A549 (cell line): ENCODE data around the gene ITCH.
"Not testable (repeated sequence)": the region's sequence is repeated elsewhere in the genome, so short reads cannot be mapped to it uniquely, and the experiment has no call there.

Source experiments
- MYC ChIP-seq: IDR thresholded peaks from 2 replicates; pipeline ENCODE4 v1.6.1; 2012; ENCODE audit warnings: mild to moderate bottlenecking, inconsistent platforms, low read length, improper control_type of control experiment, borderline replicate concordance
- NR3C1 ChIP-seq: fragments of >200 bp; sonication (Bioruptor Twin); formaldehyde crosslinking; IDR thresholded peaks from 3 replicates; pipeline ENCODE4 v1.6.1; 2017
- TFCP2L1 ChIP-seq: fragments of 250-450 bp; sonication (Bioruptor Pico); IDR thresholded peaks from 2 replicates; pipeline ENCODE4 v1.5.0; 2021; ENCODE audit warnings: mild to moderate bottlenecking
- TF ChIP-seq, protein P1 (sequence below): fragments of >200 bp; sonication (Bioruptor Twin); formaldehyde crosslinking; IDR thresholded peaks from 3 replicates; pipeline ENCODE4 v1.5.1; 2016
- TF ChIP-seq, protein P2 (sequence below): fragments of 200-600 bp; sonication (generic); IDR thresholded peaks from 2 replicates; pipeline ENCODE4 v1.6.1; 2016; ENCODE audit warnings: antibody characterized with exemption, mild to moderate bottlenecking, moderate library complexity
- TF ChIP-seq, protein P3 (sequence below): IDR thresholded peaks from 2 replicates; pipeline ENCODE4 v1.6.1; 2012

DNA sequence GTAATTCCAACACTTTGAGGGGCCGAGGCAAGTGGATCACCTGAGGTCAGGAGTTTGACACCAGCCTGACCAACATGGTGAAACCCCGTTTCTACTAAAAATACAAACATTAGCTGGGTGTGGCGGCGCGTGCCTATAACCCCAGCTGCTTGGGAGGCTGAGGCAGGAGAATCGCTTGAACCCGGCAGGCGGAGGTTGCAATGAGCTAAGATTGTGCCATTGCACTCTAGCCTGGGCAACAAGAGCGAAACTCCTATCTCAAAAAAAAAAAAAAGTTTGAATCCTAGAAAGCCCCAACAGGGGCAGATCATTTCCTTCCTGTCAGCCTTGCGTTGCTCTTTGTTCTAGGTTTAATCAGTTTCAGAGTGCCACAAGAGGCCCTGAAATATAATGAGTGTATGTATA, 42.2 kb downstream of the ITCH start:
- TF ChIP-seq, protein P1, sequence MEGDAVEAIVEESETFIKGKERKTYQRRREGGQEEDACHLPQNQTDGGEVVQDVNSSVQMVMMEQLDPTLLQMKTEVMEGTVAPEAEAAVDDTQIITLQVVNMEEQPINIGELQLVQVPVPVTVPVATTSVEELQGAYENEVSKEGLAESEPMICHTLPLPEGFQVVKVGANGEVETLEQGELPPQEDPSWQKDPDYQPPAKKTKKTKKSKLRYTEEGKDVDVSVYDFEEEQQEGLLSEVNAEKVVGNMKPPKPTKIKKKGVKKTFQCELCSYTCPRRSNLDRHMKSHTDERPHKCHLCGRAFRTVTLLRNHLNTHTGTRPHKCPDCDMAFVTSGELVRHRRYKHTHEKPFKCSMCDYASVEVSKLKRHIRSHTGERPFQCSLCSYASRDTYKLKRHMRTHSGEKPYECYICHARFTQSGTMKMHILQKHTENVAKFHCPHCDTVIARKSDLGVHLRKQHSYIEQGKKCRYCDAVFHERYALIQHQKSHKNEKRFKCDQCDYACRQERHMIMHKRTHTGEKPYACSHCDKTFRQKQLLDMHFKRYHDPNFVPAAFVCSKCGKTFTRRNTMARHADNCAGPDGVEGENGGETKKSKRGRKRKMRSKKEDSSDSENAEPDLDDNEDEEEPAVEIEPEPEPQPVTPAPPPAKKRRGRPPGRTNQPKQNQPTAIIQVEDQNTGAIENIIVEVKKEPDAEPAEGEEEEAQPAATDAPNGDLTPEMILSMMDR: not testable (repeated sequence)
- TF ChIP-seq NR3C1; TFCP2L1 (CRISPR knock-in tag); MYC: not testable (repeated sequence)
- TF ChIP-seq, protein P2, sequence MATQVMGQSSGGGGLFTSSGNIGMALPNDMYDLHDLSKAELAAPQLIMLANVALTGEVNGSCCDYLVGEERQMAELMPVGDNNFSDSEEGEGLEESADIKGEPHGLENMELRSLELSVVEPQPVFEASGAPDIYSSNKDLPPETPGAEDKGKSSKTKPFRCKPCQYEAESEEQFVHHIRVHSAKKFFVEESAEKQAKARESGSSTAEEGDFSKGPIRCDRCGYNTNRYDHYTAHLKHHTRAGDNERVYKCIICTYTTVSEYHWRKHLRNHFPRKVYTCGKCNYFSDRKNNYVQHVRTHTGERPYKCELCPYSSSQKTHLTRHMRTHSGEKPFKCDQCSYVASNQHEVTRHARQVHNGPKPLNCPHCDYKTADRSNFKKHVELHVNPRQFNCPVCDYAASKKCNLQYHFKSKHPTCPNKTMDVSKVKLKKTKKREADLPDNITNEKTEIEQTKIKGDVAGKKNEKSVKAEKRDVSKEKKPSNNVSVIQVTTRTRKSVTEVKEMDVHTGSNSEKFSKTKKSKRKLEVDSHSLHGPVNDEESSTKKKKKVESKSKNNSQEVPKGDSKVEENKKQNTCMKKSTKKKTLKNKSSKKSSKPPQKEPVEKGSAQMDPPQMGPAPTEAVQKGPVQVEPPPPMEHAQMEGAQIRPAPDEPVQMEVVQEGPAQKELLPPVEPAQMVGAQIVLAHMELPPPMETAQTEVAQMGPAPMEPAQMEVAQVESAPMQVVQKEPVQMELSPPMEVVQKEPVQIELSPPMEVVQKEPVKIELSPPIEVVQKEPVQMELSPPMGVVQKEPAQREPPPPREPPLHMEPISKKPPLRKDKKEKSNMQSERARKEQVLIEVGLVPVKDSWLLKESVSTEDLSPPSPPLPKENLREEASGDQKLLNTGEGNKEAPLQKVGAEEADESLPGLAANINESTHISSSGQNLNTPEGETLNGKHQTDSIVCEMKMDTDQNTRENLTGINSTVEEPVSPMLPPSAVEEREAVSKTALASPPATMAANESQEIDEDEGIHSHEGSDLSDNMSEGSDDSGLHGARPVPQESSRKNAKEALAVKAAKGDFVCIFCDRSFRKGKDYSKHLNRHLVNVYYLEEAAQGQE: not testable (repeated sequence)
- TF ChIP-seq, protein P3, sequence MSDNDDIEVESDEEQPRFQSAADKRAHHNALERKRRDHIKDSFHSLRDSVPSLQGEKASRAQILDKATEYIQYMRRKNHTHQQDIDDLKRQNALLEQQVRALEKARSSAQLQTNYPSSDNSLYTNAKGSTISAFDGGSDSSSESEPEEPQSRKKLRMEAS: not testable (repeated sequence)
